ENCODE measurements around the gene NTM.

- TF ChIP-seq POLR2A (IDR thresholded peaks at IDR 0.05) = no peak
- TF ChIP-seq CTCF (IDR thresholded peaks at IDR 0.05) = no peak
Observed at GRCh38 chr11:131808470-131808869, 438.1 kb downstream of the NTM start.
